AG04450 (cell line): ENCODE measurements around the gene CFAP410. TPM values are rescaled to one million over a fixed set of nuclear protein-coding genes. Genes with fewer than 3 reads are reported as not detected.
"Not testable (repeated sequence)": the region's sequence is repeated elsewhere in the genome, so short reads cannot be mapped to it uniquely, and the experiment has no call there.

ENCODE experiments used
- CTCF ChIA-PET: fragments of 300-600, 350-600 bp; formaldehyde crosslinking; extraction: SDS; loops from one replicate; lab custom pipeline; 2022; ENCODE audit warnings: antibody characterized with exemption, inconsistent platforms; lab: Charles Lee
- POLR2A ChIA-PET: fragments of 350-600 bp; formaldehyde crosslinking; extraction: SDS; loops from one replicate; lab custom pipeline; 2021; ENCODE audit warnings: antibody characterized with exemption, inconsistent platforms; lab: Yijun Ruan, JAX
- DNase-seq: peaks from one replicate; pipeline ENCODE4 v3.0.0-alpha.2; 2011; ENCODE audit warnings: low read depth, low spot score
- H3K27ac ChIP-seq: one replicate; pipeline ENCODE4 v1.5.1; 2012; ENCODE audit warnings: low read depth, low read length, control low read depth
- H3K27me3 ChIP-seq: one replicate; pipeline ENCODE4 v1.6.0; 2012; ENCODE audit warnings: low read length; ENCODE audit not compliant: control insufficient read depth, insufficient read depth
- H3K4me3 ChIP-seq: 2 replicates; pipeline ENCODE4 v1.5.1; 2011; ENCODE audit warnings: mild to moderate bottlenecking, low read depth, low read length, control low read depth
- H3K9me3 ChIP-seq: 2 replicates; pipeline ENCODE4 v1.5.1; 2012; ENCODE audit warnings: low read length; ENCODE audit not compliant: control insufficient read depth, insufficient read depth
- polyA plus RNA-seq: library from polyadenylated mRNA; depleted of rRNA; stranded (reverse); fragments of >200 nt; gene quantifications from 2 replicates; pipeline ENCODE4 v1.2.3, GENCODE V29; 2011
- TF ChIP-seq, protein P1 (sequence below): IDR thresholded peaks from 2 replicates; pipeline ENCODE4 v1.5.1; 2011; ENCODE audit warnings: low read depth, low read length, control low read depth, inconsistent platforms

The CFAP410 gene
- polyA plus RNA-seq, 1 experiment, result 3.7 TPM

DNA sequence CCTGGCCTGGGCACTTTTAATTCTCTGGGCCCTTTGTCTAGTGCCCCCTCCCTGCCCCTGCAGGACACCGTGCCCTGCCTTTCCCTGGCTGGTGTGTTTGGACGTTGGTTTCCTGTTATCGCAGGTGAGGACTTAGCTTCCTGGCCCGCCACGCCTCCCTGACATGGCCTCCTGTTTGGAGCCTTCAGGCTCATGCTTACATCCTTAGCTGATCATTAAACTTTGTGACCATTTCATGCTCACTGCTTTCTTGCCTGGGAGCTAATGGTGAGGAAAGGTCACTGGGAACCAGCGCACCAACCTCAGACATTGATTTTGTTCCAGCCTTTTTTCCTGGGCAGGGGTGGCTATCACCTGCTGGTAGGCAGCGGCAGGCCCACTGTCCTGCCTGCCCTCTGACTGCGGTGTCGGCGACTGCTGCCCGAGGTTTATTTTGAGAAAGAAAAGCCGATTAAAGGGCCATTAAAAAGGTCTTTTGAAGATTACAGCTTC, 35.7 kb downstream of the CFAP410 start:
- CTCF ChIA-PET, result interaction anchor here (0.7 to 1.8 kb wide), 4 partner anchors 8 to 992 kb away, joined by 3 to 5 read pairs (median 4); no protein-coding TSS in a partner anchor

DNA sequence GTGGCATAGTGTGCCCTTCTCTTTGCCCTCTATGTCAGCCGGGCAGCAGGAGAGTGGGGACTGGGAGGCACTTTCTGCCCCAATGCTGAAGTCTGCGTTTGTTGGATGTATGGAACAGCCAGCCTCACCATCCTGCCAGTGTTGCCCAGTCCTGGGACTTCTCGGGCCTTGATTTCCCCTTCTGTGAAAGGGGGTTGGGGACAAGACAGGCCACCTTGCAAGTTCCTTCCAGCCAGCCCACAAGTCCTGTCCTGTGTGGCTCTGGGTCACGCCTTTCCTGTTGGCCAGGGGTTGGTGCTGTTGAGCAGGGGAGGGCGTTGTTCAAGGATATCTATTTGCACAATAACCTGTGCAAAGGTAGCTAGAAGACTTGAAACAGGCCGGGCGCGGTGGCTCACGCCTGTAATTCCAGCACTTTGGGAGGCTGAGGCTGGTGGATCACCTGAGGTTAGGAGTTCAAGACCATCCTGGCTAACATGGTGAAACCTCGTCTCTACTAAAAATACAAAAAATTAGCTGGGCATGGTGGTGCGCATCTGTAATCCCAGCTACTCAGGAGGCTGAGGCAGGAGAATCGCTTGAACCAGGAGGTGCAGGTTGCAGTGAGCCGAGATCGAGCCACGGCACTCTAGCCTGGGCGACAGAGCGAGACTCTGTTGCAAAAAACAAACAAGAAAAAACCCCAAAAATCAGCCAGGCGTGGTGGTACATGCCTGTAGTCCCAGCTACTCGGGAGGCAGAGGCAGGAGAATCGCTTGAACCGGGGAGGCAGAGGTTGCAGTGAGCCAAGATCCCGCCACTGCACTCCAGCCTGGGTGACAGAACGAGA, 36.4 kb downstream of the CFAP410 start:
- H3K9me3 ChIP-seq, DNase-seq, H3K27ac ChIP-seq, H3K4me3 ChIP-seq, H3K27me3 ChIP-seq: not testable (repeated sequence)
- ChIA-PET CTCF (interaction anchor here (0.7 to 1.6 kb wide), 2 partner anchors 491 to 991 kb away, joined by 3 to 5 read pairs; no protein-coding TSS in a partner anchor), POLR2A (interaction anchor here (1.4 kb wide), 1 partner anchor 36 kb away, joined by 3 read pairs; no protein-coding TSS in a partner anchor)

More for the DNA sequence above, 35.7 kb downstream of the CFAP410 start:
- Histone ChIP-seq H3K27ac (no peak overlapping the region), H3K27me3 (no peaks in the 10 kb centered on the region), H3K4me3 (no peak overlapping the region), H3K9me3 (no peaks in the 10 kb centered on the region)
- no peak for DNase-seq
- TF ChIP-seq, protein P1, sequence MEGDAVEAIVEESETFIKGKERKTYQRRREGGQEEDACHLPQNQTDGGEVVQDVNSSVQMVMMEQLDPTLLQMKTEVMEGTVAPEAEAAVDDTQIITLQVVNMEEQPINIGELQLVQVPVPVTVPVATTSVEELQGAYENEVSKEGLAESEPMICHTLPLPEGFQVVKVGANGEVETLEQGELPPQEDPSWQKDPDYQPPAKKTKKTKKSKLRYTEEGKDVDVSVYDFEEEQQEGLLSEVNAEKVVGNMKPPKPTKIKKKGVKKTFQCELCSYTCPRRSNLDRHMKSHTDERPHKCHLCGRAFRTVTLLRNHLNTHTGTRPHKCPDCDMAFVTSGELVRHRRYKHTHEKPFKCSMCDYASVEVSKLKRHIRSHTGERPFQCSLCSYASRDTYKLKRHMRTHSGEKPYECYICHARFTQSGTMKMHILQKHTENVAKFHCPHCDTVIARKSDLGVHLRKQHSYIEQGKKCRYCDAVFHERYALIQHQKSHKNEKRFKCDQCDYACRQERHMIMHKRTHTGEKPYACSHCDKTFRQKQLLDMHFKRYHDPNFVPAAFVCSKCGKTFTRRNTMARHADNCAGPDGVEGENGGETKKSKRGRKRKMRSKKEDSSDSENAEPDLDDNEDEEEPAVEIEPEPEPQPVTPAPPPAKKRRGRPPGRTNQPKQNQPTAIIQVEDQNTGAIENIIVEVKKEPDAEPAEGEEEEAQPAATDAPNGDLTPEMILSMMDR, result no peak
- POLR2A ChIA-PET, result interaction anchor here (1.4 kb wide), 1 partner anchor 35 kb away, joined by 3 read pairs; no protein-coding TSS in a partner anchor

DNA sequence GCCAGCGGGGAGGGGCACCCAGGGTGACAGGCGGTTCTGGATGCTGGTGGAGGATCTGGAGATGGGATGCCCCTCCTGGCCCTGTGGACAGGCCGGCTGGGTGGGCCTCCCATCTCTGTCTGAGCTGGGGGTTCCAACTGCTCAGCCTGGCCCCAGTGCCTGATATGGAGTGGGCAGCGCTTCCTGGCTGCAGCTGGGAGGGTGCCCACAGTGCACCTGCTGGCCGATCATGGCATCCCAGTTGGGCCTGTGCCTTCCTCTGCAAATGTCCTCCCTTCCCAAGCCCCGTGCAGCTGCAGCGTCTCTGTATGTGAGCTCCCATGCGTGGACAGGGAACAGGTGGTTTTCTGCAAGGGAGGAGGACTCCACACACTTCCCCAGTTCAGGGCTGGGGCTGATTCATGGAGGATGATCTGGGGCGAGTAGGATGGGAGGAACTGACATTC, 37.2 kb downstream of the CFAP410 start:
- Histone ChIP-seq H3K4me3 (no peak overlapping the region), H3K27ac (no peak overlapping the region), H3K27me3 (no peaks in the 10 kb centered on the region), H3K9me3 (no peaks in the 10 kb centered on the region)
- TF ChIP-seq, protein P1, result no peak
- no peak for DNase-seq
- POLR2A ChIA-PET, result no interaction called here
- CTCF ChIA-PET, result no interaction called here

DNA sequence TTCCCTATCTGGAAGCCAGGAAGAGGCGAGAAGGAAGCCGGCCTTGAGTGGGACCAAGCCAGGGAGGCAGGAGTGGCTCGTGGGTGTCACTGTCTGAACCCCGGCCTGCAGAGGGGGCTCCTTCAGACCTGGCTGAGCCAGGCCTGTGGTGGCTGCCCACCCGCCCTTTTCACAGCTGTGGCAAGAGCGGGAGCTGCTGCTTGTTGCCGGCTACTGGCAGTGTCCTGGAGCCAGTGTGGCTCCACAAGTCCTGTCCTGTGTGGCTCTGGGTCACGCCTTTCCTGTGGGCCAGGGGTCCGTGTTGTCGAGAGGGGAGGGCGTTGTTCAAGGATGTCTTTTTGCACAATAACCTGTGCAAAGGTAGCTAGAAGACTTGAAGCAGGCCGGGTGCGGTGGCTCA, 38.0 kb downstream of the CFAP410 start:
- CTCF ChIA-PET, result no interaction called here
- no peaks in the 10 kb centered on the region for H3K9me3 ChIP-seq

DNA sequence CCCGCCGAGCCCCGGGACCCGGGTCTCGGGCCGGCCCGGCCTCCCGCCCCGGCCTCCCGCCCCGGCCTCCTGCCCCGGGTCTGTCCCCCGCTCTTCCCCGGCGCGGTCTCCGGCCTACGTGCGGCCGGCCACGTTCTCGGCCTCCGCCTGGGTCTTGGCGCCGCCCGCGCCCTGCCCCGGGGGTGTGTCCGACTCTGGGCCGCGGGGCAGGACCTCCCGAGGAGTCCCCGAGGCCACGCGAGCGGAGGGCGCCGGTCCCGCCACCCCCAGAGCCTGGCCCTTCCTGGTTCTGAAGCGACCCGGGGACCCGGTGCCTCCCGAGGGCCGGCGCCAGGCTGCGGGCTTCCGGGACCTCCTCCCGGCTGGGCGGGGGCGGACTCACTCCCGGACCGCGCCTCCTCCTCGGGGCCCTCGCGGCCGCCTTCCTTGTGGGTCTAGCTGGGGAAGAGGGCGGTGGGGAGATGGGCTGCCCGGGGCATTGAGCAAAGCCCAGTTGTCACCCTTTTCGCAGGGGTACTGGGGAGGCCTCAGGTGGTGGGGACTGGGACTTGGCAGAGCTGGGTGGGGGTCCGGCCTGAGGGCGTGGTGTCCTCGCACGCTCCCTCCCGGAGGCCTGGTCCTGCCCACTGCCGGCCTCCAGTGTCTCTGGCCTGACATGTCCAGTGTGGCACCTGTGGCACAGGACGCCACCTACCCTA, 38.8 kb downstream of the CFAP410 start:
- peaks cover 3% of the 10 kb centered on the region for H3K27me3 ChIP-seq
- H3K27ac ChIP-seq, result no peak overlapping the region
- no peaks in the 10 kb centered on the region for H3K9me3 ChIP-seq
- DNase-seq, result no peak
- peak overlapping the region; percentile 71 for H3K4me3 ChIP-seq
- TF ChIP-seq, protein P1, result no peak
- CTCF ChIA-PET, result no interaction called here
- POLR2A ChIA-PET, result no interaction called here

More for the DNA sequence above, 38.0 kb downstream of the CFAP410 start:
- H3K4me3 ChIP-seq, result peak overlapping the region; percentile 71
- no peaks in the 10 kb centered on the region for H3K27me3 ChIP-seq
- DNase-seq, result no peak
- H3K27ac ChIP-seq, result no peak overlapping the region
- POLR2A ChIA-PET, result no interaction called here
- TF ChIP-seq, protein P1, result no peak
